RCC 7860 (cell line): ENCODE measurements around the gene SEMA4A.
"Not testable (repeated sequence)": the region's sequence is repeated elsewhere in the genome, so short reads cannot be mapped to it uniquely, and the experiment has no call there.

Experiments used
- DNase-seq: peaks from one replicate; pipeline ENCODE4 v3.0.0-alpha.2; 2015; ENCODE audit warnings: low spot score
- FAIRE-seq: peaks from 2 replicates; lab custom pipeline; 2012; peaks lifted over from hg19 to GRCh38; lab: Jason Lieb, UNC

Gene SEMA4A

DNA sequence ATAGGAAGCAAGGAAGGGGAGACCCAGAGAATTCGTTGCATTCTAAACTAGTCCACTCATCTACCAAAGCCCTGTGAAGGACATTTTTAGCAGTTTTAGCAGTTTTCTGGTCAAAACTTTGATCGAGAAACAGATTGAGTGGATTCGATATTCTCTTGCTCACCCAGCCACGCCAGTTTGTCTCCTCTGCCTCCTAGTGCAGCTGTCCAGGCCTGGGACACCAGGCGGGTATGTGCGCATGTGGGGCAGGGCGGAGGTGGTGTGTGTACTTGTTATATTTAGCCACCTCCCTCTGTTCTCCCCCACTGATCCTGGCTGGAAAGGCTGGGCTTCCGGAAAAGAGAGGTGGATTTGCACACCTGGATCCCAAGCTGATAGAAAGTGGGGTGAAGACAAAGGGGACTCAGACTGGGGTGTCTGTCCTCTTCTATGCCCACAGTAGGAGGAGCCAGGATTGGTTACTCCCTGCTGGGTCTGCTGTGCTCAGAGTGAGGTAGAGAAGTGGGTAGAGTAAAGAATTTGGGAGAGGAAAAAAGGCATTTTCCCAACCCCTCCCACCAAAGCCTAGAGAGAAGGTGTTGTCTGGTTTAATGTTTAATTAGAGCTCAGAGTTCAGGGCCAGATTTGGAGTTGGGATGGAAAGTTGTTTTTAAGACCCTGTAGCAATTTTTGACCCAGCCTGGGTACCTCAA is 35.1 kb upstream of the SEMA4A start:
- no peak for DNase-seq
- FAIRE-seq: no peak

DNA sequence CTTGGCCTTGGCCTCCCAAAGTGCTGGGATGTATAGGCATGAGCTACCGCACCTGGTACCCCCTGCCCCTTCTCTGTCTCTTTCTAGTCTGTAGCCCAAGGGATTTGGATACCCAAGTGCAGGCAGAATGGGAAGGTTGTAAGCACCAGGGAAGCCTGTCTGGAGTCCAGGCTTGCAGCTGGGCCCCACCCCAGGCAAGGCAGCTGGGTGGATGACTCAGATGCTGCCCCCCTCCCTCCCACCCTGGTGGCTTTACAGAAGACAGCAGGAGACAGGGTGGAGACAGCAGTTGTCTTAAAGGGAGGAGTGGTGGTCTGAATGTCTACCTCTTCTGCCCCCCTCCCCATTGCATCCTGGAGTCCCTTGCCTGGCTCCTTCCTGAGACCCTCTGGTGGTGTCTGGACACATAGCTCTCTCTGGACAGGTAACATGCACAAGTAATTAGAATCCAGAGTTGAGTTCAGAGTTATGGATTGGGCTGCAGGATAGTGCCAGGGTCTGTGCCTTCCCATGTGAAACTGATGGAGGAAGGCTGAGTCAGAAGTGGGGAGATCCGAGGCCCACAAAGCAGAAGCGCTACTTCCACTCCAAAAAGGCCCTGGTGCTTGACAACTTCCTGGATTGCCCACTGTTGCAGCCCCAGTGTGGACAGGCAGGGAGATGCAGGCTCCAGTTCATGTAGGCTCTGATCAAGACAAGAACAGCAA is 33.7 kb upstream of the SEMA4A start:
- DNase-seq: peak; percentile 58
- no peak for FAIRE-seq

DNA sequence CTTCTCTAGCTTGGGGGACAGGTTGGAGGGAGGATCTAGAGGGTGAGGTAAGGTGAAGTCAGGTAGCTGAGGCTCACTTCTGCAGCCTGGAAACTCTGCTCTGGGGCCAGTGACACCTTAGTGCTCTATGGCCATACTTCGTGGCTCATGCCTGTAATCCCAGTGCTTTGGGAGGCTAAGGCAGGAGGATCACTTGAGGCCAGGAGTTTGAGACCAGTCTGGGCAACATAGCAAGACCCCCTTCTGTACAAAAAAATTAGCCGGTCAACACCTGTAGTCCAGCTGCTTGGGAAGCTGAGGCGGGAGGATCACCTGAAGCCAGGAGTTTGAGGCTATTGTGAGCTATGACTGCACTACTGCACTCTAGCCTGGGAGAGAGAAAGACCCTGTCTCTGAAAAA is 33.1 kb upstream of the SEMA4A start:
- no peak for FAIRE-seq
- DNase-seq: no peak

DNA sequence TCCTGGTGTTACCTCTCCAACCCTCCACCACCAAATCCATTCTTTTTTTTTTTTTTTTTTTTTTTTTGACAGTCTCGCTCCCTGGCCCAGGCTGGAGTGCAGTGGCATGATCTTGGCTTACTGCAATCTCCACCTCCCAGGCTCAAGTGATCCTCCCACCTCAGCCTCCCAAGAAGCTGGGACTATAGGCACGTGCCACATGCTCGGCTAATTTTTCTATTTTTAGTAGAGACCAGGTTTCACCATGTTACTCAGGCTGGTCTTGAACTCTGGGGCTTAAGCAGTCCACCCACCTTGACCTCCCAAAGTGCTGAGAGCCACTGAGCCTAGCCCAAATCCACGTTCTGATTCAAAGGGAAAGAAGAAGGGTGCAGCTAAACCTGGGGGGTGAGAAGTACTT is 32.4 kb upstream of the SEMA4A start:
- FAIRE-seq, DNase-seq: not testable (repeated sequence)

DNA sequence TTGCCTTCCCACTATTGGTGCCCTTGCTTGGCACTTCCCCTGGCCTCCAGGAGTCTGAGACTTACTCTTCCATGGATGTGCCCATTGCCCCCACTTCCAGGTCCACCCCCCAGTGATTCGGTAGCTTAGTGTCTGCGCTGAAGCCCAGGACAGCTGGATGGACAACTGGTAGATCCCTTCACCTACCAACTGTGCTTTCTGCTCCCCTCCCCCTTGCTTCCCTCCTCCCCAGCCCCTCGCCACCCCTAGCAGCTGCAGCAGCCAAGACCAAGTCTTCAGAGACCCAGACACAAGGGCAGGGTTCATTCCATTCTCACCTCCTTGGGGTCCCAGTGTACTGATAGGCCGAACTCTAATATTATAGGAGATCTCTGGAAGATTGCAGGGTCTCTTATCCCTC is 31.9 kb upstream of the SEMA4A start:
- FAIRE-seq (no peak), DNase-seq (no peak)

DNA sequence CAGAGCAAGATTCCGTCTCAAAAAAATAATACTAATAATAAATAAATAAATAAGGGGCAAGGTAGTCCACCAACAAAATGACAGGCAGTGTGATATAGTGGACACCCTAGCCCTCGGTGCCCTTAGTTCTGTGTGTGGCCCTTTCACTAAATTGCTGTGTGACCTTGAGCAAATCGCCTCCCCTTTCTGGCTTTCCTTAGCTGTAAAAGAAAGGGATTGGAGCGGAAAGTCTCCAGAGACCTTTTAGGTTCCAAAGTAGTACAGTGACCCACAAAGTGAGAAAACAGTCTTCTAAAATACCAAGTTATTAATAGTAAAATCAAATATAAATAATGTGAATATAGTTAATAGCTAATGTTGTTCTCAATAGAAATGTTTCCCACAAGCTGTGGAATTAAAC is 31.3 kb upstream of the SEMA4A start:
- no peak for DNase-seq
- no peak for FAIRE-seq

DNA sequence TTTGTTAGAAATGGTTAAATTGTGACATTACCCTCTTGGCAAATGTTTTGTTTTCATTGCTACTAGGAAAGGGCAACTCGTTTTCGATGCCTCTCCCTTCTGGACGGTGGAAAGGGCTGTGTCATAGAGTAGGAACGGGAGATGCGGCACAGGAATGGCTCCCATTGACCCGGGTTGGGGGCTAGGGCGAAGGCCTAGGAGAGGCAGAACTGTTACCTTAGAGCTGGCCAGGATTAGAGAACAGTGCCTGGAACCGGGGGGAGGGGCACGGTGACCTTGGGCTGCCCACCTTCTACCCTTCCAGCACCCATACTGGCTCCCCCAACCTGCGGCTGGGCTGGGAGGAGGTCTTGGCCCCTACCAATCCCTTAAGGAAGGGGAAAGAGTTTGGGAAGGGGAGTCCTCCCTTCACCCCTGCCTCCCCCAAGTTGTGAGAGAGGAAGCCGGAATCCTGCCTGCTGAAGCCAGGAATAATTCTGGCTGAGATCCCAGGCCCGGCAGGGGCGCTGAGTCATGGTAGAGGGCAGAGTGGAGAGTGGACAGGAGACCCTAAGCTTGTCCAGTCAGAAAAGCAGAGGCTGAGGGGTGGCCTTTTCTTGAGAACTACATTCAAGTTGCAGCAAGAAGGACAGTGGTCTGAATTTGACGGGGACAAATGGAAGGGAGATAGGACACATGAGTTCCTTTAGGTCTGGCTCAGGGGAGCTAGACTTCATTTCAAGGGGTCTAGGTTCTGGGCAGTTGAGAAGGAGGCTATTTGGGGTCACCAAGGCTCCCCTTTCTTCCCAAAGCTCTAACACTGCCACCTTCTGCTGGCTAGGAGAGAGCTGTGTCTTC is 30.6 kb upstream of the SEMA4A start:
- peak; percentile 86 for DNase-seq
- peak; percentile 82 for FAIRE-seq

DNA sequence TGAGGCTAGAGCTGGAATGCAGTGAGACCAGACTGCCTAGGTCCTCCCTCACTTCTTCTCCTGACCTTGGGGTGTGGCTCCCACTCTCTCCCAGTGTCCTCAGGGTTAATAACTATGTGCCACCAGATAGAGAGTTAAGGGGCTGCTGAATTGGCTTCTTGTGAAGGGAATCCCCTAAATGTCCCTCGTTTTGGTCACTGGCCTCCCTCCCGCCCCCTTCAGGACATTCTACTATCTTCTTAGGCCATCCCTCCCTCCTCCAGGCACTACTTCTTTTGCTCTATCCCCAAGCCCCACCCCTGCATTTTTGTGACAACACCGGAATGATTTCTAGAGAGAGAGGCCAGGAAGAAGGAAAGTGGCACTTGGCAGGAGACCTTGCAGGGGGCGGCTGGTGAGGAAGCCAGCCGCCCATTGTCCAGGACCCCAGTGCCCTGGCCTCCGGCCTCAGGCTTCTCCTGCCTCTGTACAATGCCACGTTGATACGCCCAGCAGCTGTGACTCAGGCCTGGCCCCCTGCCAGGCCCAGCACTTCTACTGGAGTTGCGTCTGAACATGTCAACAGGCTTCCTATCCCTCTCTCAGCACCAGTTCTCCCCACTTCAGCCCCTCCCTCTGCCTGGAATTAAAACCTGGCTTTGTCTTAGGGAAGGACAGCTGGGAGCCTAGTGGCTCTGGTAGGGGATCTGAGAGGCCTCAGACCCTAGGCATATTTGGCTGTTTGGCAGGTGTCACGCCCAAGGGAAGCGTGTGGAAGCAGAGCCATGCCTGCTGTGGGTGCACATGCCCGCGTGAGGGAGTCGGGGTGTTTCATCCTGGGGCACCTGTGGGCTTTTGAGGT is 29.8 kb upstream of the SEMA4A start:
- DNase-seq: peak; percentile 96

DNA sequence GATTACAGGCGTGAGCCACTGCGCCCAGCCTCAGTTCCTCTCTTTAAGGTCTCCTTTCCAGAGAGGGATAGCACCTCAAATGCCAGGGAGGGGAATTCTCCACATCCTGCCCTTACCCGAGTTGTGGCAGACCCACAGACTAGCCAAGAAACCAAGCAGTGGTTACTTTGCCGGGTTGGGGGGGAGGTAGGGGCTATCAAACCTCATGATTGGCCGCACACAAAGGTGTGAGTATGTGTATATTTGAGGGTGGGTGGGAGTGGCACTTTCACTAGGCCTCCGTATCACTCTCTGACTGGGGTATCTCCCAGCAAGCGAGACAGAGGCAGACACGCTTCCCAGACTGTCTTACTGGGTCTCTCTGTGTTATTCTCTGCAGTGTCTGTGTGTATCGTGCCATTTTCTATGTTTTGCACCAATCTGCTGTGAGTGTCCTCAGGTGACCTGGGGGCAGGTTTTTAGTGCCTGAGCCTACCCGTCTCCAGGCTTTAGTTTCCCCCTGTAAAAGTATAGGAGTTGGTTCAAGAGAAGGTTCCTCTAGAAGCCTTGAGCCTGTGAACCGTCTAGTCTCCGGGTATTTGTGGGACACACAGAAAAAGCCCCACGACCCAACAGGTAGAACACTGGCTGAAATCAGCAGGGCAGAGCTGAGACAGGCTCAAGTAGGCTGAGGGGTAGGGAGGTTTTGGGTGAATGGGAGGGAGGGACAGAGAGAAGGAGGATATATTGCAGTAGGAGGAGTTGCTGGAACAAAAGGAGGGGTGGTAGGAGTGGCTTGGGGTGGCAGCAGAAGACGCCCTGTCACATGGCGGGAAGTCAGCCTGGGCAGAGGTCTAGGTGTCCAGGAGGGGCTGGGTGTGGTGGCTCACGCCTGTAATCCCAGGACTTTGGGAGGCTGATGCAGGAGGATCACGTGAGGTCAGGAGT is 28.6 kb upstream of the SEMA4A start:
- DNase-seq (no peak), FAIRE-seq (no peak)

More for the DNA sequence above, 29.8 kb upstream of the SEMA4A start:
- peak; percentile 69 for FAIRE-seq

DNA sequence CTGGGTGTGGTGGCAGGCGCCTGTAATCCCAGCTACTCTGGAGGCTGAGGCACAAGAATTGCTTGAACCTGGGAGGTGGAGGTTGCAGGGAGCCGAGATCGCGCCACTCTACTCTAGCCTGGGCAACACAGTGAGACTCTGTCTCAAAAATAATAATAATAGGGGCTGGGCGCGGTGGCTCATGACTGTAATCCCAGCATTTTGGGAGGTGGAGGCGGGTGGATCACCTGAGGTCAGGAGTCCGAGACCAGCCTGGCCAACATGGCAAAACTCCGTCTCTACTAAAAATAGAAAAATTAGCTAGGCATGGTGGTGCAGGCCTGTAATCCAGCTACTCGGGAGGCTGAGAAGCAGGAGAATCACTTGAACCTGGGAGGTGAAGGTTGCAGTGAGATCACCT is 27.8 kb upstream of the SEMA4A start:
- FAIRE-seq, DNase-seq: not testable (repeated sequence)

DNA sequence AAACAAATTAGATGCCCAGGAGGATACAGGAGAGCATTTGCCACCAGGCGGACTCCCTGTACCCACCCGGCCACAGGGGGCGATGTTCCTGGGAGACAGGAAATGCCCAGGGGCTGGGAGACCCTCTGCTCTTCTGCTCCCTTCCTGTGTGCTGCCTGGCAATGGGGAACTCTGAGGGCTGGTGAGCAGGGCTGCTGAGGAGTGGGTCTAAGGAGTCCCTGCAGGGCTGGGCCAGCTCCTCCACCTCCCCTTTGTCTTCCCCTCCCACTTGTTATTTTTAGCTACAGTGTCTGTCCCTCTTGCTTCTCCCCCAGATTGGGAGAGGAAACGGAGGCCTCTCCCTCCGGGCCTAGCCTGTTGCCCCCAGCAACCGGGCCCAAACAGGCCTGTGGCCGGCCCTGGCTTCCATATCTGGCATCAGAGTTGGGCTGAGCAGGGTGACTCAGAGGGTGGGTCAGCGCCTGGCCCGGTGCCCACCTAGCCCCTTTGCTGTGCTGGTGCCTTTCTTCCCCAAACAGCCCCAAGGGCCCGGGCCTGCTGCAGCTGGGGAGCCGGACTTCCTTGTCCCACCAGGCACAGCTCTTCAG is 27.2 kb upstream of the SEMA4A start:
- FAIRE-seq: peak; percentile 63
- peak; percentile 97 for DNase-seq

DNA sequence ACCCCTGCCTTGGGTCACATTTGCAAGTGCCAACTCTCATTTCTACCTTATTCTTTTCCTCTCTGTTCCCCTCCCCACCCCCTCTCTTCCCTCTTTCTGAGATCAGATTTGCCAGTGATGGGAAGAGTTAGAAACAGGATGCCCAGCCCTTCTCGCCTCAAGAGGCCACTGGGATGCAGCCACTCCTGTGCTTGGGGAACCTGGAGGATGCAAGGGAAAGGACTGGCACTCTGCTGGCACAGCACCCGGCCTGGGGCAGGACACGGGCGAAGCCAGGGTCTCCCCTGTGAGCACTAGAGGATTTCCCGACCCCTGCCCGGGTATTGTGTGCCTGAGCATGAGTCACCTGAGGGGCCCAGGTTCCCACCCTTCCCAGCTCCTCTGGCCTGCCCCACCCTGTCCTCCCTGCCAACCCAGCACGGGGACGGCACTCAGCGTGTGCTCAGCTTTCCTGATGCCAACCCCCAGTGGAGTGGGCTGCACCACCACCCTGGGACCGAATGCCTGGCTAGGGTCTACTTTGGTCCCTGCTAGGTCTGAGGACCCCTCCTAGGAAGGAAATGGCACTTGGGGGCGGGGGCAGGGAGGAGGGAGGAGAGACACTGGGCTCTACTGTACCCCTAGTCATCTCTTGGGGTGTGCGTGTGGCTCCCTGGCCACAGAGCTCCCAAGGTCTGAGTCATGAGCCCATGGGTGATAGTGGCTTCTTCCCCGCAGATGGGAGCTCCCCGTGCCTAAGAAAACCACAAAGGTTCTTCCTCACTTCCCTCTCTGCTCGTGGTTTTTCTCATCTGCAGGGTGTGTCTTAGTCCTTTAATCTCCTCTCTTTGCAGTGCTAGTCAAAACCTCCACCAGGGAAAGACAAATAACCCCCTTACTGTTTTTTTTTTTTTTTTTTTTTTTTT is 26.5 kb upstream of the SEMA4A start:
- FAIRE-seq: peak; percentile 85
- DNase-seq: peak; percentile 96

DNA sequence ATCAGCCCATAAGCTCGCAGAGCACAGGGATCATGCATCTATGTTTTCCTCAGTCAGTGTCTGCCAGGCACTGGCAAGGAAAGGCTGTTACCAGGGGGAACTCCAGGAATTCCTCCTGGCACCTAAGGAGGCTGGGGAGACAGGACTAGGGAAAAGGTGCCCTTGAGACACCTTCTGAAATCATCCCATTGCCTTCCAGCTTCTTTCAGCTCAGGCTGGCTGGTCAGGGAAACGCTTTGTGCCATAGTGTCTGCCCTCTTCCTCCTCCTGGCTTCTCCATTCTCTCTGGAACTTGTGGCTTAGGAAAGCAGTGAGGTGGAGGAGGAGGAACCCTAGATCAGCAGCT is 25.1 kb upstream of the SEMA4A start:
- no peak for FAIRE-seq

DNA sequence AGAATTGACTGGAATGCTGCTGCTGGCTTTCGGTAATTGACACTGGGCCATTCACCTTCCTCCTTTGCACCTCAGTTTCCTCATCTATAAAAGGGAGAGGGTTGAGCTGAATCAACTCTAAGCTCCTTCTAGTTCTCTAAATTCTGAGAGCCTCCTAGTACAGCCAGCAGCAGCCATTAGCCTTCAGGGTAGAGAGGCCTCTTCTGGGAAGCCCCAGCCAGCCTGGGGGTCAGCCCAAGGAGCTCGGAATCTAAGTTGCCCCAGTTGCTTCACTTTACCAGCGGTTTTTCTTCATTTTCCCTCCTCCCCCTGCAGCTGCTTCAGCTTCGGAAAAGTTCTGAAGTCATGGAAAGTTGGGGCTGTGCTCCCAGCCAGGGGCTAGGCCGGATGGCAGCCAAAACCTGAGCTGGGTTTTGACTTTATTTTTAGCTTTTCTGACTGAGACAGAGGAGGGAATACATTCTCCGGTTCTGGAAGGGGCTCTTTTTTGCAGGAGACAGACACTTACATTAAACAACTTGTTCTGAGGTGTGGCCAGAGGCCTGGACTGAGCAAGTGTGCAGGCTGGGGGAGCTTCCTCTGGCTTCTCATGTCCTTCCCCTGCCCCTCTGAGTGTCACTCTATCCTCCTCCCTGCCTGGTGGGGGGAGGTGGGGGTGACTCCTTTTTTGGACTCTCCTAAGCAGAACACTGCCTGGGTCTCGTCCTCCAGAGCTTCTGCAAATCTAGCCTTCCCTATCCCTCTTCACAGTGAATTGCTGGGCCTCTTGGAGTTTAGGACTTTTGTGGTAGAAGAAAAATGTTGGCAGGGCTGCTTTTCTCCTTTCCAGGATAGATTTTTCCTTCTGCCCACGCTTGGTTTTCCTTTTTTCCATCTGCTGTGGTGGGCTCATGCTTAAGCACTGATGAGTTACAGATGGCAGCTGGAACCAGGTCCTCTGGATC is 24.5 kb upstream of the SEMA4A start:
- FAIRE-seq (no peak), DNase-seq (no peak)

More for the DNA sequence above, 25.1 kb upstream of the SEMA4A start:
- DNase-seq: no peak

DNA sequence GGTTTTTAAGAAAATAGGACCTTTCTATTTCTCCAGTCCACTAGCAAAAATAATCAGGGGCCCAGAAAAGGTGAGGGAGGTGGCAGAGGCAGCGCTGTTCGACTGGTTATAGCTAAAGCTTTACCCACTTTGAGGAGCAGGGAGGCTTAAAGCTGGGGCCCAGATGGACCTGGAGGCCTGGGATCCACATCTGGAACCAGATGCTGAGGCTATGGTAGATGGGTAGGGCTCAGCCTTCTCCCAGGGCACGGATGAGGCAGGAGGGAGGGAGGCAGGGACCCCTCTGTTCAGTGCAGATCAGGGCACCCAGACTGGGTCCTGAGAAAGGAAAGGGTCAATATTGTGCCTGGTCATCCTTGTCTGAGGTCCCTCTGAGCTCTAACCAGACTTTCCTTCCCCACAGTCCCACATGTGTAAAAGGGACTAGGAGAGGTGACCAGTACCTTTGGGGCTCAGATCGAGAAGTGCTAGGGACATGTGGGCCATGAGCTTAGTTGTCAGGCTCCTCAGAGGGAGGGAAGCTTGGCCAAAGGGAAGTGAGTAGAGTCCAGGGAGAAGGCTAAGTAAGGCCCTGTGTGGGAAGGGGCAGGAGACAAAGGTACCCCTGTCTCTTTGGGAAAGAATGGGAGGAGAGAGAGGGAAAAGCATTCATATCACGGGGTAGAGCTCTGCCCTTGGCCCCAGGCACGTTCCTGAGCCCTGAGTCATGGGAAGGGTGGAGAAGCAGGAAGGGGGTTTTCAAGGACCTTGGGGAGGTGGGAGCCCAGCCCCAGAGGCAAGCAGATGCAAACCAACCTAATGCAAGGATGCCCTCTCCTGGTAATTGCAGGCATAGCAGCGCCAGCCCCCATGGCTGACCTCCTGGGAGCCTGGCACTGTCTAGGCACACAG is 23.5 kb upstream of the SEMA4A start:
- peak; percentile 73 for FAIRE-seq

DNA sequence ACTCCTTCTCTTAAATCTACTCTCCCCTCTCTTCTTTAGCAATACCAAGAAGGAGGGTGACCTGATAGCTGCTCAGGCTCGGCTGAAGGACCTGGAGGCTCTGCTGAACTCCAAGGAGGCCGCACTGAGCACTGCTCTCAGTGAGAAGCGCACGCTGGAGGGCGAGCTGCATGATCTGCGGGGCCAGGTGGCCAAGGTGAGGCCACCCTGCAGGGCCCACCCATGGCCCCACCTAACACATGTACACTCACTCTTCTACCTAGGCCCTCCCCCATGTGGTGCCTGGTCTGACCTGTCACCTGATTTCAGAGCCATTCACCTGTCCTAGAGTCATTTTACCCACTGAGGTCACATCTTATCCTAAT is 22.8 kb upstream of the SEMA4A start:
- FAIRE-seq (no peak), DNase-seq (no peak)

More for the DNA sequence above, 23.5 kb upstream of the SEMA4A start:
- DNase-seq: peak; percentile 91
